PC-3 (cell line): Measurements from ENCODE around the gene RRBP1.

Source experiments
- EZH2 ChIP-seq: fragments of 300-600 bp; sonication (generic); IDR thresholded peaks from one replicate; pipeline ENCODE4 v1.6.1; 2017; ENCODE audit warnings: antibody characterized with exemption, mild to moderate bottlenecking, low read length; ENCODE audit not compliant: unreplicated experiment
- TF ChIP-seq, protein P1 (sequence below): fragments of 300-600 bp; sonication (generic); conservative IDR thresholded peaks from 2 replicates; pipeline ENCODE4 v1.5.1; 2017; ENCODE audit warnings: antibody characterized with exemption, low read depth, mild to moderate bottlenecking, low read length

DNA sequence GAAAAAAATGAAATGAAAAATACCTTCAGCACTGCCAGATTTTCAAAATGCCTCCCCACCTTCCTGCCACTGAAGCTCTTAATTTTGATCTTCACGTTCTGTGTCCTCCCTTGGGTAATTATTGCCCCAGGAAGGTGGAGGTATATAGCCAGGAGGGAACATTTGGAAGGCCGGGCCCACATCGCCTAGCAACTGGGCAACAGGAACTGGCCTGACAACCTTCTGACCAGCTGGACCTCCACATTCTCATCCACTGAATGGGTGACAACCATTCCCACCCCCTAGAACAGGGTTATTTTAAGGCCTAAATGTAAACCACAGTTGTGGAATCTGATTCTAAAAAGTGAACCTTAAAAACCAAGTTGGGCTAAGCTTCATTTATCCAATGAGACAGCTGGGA, 3.2 kb downstream of the RRBP1 start:
- TF ChIP-seq, protein P1, sequence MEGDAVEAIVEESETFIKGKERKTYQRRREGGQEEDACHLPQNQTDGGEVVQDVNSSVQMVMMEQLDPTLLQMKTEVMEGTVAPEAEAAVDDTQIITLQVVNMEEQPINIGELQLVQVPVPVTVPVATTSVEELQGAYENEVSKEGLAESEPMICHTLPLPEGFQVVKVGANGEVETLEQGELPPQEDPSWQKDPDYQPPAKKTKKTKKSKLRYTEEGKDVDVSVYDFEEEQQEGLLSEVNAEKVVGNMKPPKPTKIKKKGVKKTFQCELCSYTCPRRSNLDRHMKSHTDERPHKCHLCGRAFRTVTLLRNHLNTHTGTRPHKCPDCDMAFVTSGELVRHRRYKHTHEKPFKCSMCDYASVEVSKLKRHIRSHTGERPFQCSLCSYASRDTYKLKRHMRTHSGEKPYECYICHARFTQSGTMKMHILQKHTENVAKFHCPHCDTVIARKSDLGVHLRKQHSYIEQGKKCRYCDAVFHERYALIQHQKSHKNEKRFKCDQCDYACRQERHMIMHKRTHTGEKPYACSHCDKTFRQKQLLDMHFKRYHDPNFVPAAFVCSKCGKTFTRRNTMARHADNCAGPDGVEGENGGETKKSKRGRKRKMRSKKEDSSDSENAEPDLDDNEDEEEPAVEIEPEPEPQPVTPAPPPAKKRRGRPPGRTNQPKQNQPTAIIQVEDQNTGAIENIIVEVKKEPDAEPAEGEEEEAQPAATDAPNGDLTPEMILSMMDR, result no peak
- no peak for TF ChIP-seq EZH2
